HEK293 (cell line): ENCODE data around the gene TANC1.

Source experiments
- CTCF ChIA-PET: fragments of 350-600 bp; formaldehyde crosslinking; extraction: SDS; loops from one replicate; lab custom pipeline; 2021; ENCODE audit warnings: antibody characterized with exemption; lab: Yijun Ruan, JAX
- POLR2A ChIA-PET: fragments of 300-600 bp; formaldehyde crosslinking; extraction: SDS; loops from one replicate; lab custom pipeline; 2020; ENCODE audit warnings: antibody characterized with exemption, inconsistent platforms; lab: Yijun Ruan, JAX
- H3K27ac ChIP-seq: fragments of 200-500 bp; sonication (Bioruptor generic); 2 replicates; pipeline ENCODE4 v1.5.1; 2014; ENCODE audit warnings: low read depth, low read length, control low read depth, inconsistent platforms; ENCODE audit errors: extremely low read depth
- H3K36me3 ChIP-seq, 2 experiments: fragments of 200-500 bp in 1 of 2; sonication (Bioruptor generic) in 1 of 2; 1 replicate in 1 of 2; 2 replicates in 1 of 2; pipeline ENCODE4 v1.5.1; 2014 to 2017; ENCODE audit warnings: inconsistent platforms in 2 of 2, low read length in 2 of 2; ENCODE audit not compliant: control insufficient read depth in 2 of 2, insufficient read depth in 1 of 2
- H3K4me1 ChIP-seq: fragments of 200-500 bp; sonication (Bioruptor generic); 2 replicates; pipeline ENCODE4 v1.5.1; 2014; ENCODE audit warnings: mild to moderate bottlenecking, low read length, inconsistent platforms; ENCODE audit not compliant: control insufficient read depth, insufficient read depth
- H3K4me3 ChIP-seq: 2 replicates; pipeline ENCODE4 v1.5.1; 2011; ENCODE audit warnings: low read depth, mild to moderate bottlenecking, control low read depth, low read length, moderate library complexity
- H3K9me3 ChIP-seq: fragments of 200-500 bp; sonication (Bioruptor generic); 2 replicates; pipeline ENCODE4 v1.5.1; 2014; ENCODE audit warnings: low read depth, low read length, inconsistent platforms; ENCODE audit not compliant: control insufficient read depth, insufficient read depth
- HOXD13 ChIP-seq: sonication (generic); formaldehyde crosslinking; IDR thresholded peaks from 2 replicates; pipeline ENCODE4 v1.8.0; 2022; ENCODE audit warnings: missing genetic modification reagents, borderline replicate concordance
- INSM2 ChIP-seq: fragments of 450-650 bp; formaldehyde crosslinking; IDR thresholded peaks from 2 replicates; pipeline ENCODE4 v1.5.1; 2016; ENCODE audit warnings: missing biosample characterization, missing genetic modification characterization
- KLF16 ChIP-seq: fragments of 450-650 bp; formaldehyde crosslinking; IDR thresholded peaks from 2 replicates; pipeline ENCODE4 v1.5.1; 2017; ENCODE audit warnings: missing biosample characterization, missing genetic modification characterization
- KLF9 ChIP-seq: fragments of 450-650 bp; formaldehyde crosslinking; IDR thresholded peaks from 2 replicates; pipeline ENCODE4 v1.5.1; 2016; ENCODE audit warnings: missing biosample characterization, missing genetic modification characterization, low read depth
- PATZ1 ChIP-seq: fragments of 450-650 bp; formaldehyde crosslinking; IDR thresholded peaks from 2 replicates; pipeline ENCODE4 v1.5.1; 2016; ENCODE audit warnings: missing biosample characterization, missing genetic modification characterization
- PRDM4 ChIP-seq: fragments of 450-650 bp; formaldehyde crosslinking; IDR thresholded peaks from 2 replicates; pipeline ENCODE4 v1.5.1; 2017; ENCODE audit warnings: missing biosample characterization, missing genetic modification characterization
- RBAK ChIP-seq: fragments of 450-650 bp; formaldehyde crosslinking; IDR thresholded peaks from 2 replicates; pipeline ENCODE4 v1.5.1; 2016; ENCODE audit warnings: missing biosample characterization, missing genetic modification characterization
- REPIN1 ChIP-seq: fragments of 450-650 bp; formaldehyde crosslinking; IDR thresholded peaks from 2 replicates; pipeline ENCODE4 v1.5.1; 2017; ENCODE audit warnings: missing biosample characterization, missing genetic modification characterization, low read depth
- SCRT2 ChIP-seq: fragments of 450-650 bp; formaldehyde crosslinking; IDR thresholded peaks from 2 replicates; pipeline ENCODE4 v1.5.1; 2016; ENCODE audit warnings: missing biosample characterization, missing genetic modification characterization
- SP7 ChIP-seq: fragments of 450-650 bp; formaldehyde crosslinking; IDR thresholded peaks from 2 replicates; pipeline ENCODE4 v1.5.1; 2016; ENCODE audit warnings: missing biosample characterization, missing genetic modification characterization
- YY2 ChIP-seq: fragments of 450-650 bp; formaldehyde crosslinking; IDR thresholded peaks from 2 replicates; pipeline ENCODE4 v1.5.1; 2016; ENCODE audit warnings: missing biosample characterization, missing genetic modification characterization
- ZBTB48 ChIP-seq: fragments of 450-650 bp; formaldehyde crosslinking; IDR thresholded peaks from 2 replicates; pipeline ENCODE4 v1.5.1; 2016; ENCODE audit warnings: missing biosample characterization, missing genetic modification characterization
- ZFP3 ChIP-seq: fragments of 450-650 bp; formaldehyde crosslinking; IDR thresholded peaks from 2 replicates; pipeline ENCODE4 v1.5.1; 2016; ENCODE audit warnings: low read depth, missing biosample characterization, missing genetic modification characterization
- ZNF140 ChIP-seq: fragments of 450-650 bp; formaldehyde crosslinking; IDR thresholded peaks from 2 replicates; pipeline ENCODE4 v1.5.1; 2016; ENCODE audit warnings: missing biosample characterization, missing genetic modification characterization
- ZNF146 ChIP-seq: fragments of 450-650 bp; formaldehyde crosslinking; IDR thresholded peaks from 2 replicates; pipeline ENCODE4 v1.5.1; 2016; ENCODE audit warnings: missing biosample characterization, missing genetic modification characterization
- ZNF174 ChIP-seq: fragments of 450-650 bp; formaldehyde crosslinking; IDR thresholded peaks from 2 replicates; pipeline ENCODE4 v1.5.0; 2017; ENCODE audit warnings: missing biosample characterization, mild to moderate bottlenecking, missing genetic modification characterization
- ZNF202 ChIP-seq: fragments of 450-650 bp; formaldehyde crosslinking; IDR thresholded peaks from 2 replicates; pipeline ENCODE4 v1.5.1; 2016; ENCODE audit warnings: missing biosample characterization, missing genetic modification characterization, borderline replicate concordance
- ZNF248 ChIP-seq: fragments of 450-650 bp; formaldehyde crosslinking; IDR thresholded peaks from 2 replicates; pipeline ENCODE4 v1.5.1; 2017; ENCODE audit warnings: missing biosample characterization, missing genetic modification characterization
- ZNF26 ChIP-seq: fragments of 450-650 bp; formaldehyde crosslinking; IDR thresholded peaks from 2 replicates; pipeline ENCODE4 v1.5.1; 2016; ENCODE audit warnings: missing biosample characterization, missing genetic modification characterization
- ZNF391 ChIP-seq: fragments of 450-650 bp; formaldehyde crosslinking; IDR thresholded peaks from 2 replicates; pipeline ENCODE4 v1.5.1; 2016; ENCODE audit warnings: low read depth, missing biosample characterization, missing genetic modification characterization, borderline replicate concordance
- ZNF501 ChIP-seq: fragments of 450-650 bp; formaldehyde crosslinking; IDR thresholded peaks from 2 replicates; pipeline ENCODE4 v1.5.1; 2016; ENCODE audit warnings: missing biosample characterization, missing genetic modification characterization
- ZNF544 ChIP-seq: fragments of 450-650 bp; formaldehyde crosslinking; IDR thresholded peaks from 2 replicates; pipeline ENCODE4 v1.5.0; 2017; ENCODE audit warnings: missing biosample characterization, missing genetic modification characterization
- ZNF560 ChIP-seq: fragments of 450-650 bp; formaldehyde crosslinking; IDR thresholded peaks from 2 replicates; pipeline ENCODE4 v1.5.1; 2017; ENCODE audit warnings: missing biosample characterization, missing genetic modification characterization, borderline replicate concordance
- ZNF621 ChIP-seq: fragments of 450-650 bp; formaldehyde crosslinking; IDR thresholded peaks from 2 replicates; pipeline ENCODE4 v1.5.1; 2017; ENCODE audit warnings: missing biosample characterization, missing genetic modification characterization
- ZNF658 ChIP-seq: fragments of 450-650 bp; formaldehyde crosslinking; IDR thresholded peaks from 2 replicates; pipeline ENCODE4; 2016; ENCODE audit warnings: missing biosample characterization, missing genetic modification characterization
- ZNF664 ChIP-seq: fragments of 450-650 bp; formaldehyde crosslinking; IDR thresholded peaks from 2 replicates; pipeline ENCODE4 v1.5.1; 2016; ENCODE audit warnings: missing biosample characterization, missing genetic modification characterization
- ZNF677 ChIP-seq: fragments of 450-650 bp; IDR thresholded peaks from 2 replicates; pipeline ENCODE4 v1.5.0; 2018; ENCODE audit warnings: missing biosample characterization, mild to moderate bottlenecking, missing genetic modification characterization, moderate library complexity
- ZSCAN23 ChIP-seq: fragments of 450-650 bp; formaldehyde crosslinking; IDR thresholded peaks from 2 replicates; pipeline ENCODE4 v1.5.1; 2016; ENCODE audit warnings: missing biosample characterization, missing genetic modification characterization
- TF ChIP-seq, protein P1 (sequence below): fragments of 450-650 bp; formaldehyde crosslinking; IDR thresholded peaks from 2 replicates; pipeline ENCODE4; 2016; ENCODE audit warnings: missing biosample characterization, missing genetic modification characterization

The TANC1 gene

DNA sequence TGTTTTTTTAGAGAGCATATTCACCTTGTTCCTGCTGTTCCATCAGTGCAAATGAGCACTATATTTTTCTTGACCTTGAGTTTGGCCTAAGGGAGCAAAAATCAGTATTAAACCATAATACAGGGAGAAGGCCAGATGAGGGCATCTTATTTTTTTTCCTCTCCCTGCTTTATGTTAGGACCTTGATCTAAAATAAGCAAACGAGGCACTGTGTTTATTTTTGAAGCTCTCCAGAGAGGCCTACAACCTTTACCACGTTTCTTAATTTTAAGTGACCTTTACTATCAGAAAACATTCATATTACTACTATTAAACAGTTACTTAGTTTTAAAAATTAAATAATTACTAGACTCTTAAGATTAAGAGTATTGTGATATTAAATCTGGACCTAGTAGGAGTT lies 100.8 kb downstream of the TANC1 start:
- no peaks in the 10 kb centered on the region for H3K9me3 ChIP-seq
- peaks cover 5% of the 10 kb centered on the region in 2 experiments; a peak in 2 of 3 replicates for H3K36me3 ChIP-seq
- H3K4me3 ChIP-seq: no peak overlapping the region
- POLR2A ChIA-PET: no interaction called here
- CTCF ChIA-PET: interaction anchor here (0.7 kb wide), 1 partner anchor 96 kb away, joined by 3 read pairs; no protein-coding TSS in a partner anchor
- no peak overlapping the region for H3K27ac ChIP-seq
- peaks cover 9% of the 10 kb centered on the region for H3K4me1 ChIP-seq
- TF ChIP-seq INSM2 (tag by site-specific recombination) (no peak), HOXD13 (CRISPR knock-in tag) (no peak), ZNF677 (no peak), ZNF26 (tag by site-specific recombination) (no peak), KLF9 (tag by site-specific recombination) (no peak), ZNF621 (no peak), ZNF391 (tag by site-specific recombination) (no peak), ZNF174 (tag by site-specific recombination) (no peak), ZSCAN23 (no peak), YY2 (tag by site-specific recombination) (no peak), PRDM4 (tag by site-specific recombination) (no peak), SP7 (no peak), RBAK (no peak), KLF16 (tag by site-specific recombination) (no peak), ZNF664 (no peak), ZNF560 (tag by site-specific recombination) (no peak), PATZ1 (tag by site-specific recombination) (no peak), REPIN1 (tag by site-specific recombination) (no peak), ZNF544 (tag by site-specific recombination) (no peak), ZNF202 (tag by site-specific recombination) (no peak)

DNA sequence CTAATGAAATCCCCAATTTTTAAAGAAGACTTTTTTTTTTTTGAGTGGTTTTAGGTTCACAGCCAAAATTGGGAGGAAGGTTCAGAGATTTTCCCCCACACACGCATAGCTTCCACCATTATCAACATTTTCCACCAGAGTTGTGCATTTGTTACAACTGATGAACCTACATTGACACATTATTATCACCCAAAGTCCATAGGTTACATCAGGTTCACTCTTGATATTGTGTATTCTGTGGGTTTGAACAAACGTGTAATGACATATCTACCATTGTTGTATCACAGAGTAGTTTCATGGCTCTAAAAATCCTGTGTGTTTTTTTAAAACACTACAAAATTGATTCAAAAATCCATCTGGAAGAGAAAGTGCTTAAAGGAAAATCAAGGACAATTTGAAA lies 101.8 kb downstream of the TANC1 start:
- H3K36me3 ChIP-seq: peaks cover 5% of the 10 kb centered on the region in 2 experiments; a peak in 2 of 3 replicates
- ChIA-PET CTCF (interaction anchor here (0.7 kb wide), 1 partner anchor 49 kb away, joined by 3 read pairs; no protein-coding TSS in a partner anchor), POLR2A (no interaction called here)
- no peak overlapping the region for H3K4me3 ChIP-seq
- H3K27ac ChIP-seq: no peak overlapping the region
- H3K4me1 ChIP-seq: peaks cover 3% of the 10 kb centered on the region
- H3K9me3 ChIP-seq: no peaks in the 10 kb centered on the region
- TF ChIP-seq ZNF501 (tag by site-specific recombination) (no peak), ZNF658 (tag by site-specific recombination) (no peak), ZNF146 (tag by site-specific recombination) (no peak), ZNF140 (no peak), ZNF248 (tag by site-specific recombination) (no peak), ZNF391 (tag by site-specific recombination) (no peak), ZFP3 (tag by site-specific recombination) (no peak), SCRT2 (tag by site-specific recombination) (no peak), ZBTB48 (tag by site-specific recombination) (no peak)
- TF ChIP-seq, protein P1, sequence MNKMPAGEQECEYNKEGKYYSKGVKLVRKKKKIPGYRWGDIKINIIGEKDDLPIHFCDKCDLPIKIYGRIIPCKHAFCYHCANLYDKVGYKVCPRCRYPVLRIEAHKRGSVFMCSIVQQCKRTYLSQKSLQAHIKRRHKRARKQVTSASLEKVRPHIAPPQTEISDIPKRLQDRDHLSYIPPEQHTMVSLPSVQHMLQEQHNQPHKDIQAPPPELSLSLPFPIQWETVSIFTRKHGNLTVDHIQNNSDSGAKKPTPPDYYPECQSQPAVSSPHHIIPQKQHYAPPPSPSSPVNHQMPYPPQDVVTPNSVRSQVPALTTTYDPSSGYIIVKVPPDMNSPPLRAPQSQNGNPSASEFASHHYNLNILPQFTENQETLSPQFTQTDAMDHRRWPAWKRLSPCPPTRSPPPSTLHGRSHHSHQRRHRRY (tag by site-specific recombination): no peak
